Dedifferentiated amniotic fluid mesenchymal stem cell (primary cell): Measurements from ENCODE around the gene C3orf22.

Source experiments
- DNase-seq: peaks from one replicate; pipeline ENCODE4 v3.0.0-alpha.2; 2016; ENCODE audit errors: extremely low spot score

The C3orf22 gene

DNA sequence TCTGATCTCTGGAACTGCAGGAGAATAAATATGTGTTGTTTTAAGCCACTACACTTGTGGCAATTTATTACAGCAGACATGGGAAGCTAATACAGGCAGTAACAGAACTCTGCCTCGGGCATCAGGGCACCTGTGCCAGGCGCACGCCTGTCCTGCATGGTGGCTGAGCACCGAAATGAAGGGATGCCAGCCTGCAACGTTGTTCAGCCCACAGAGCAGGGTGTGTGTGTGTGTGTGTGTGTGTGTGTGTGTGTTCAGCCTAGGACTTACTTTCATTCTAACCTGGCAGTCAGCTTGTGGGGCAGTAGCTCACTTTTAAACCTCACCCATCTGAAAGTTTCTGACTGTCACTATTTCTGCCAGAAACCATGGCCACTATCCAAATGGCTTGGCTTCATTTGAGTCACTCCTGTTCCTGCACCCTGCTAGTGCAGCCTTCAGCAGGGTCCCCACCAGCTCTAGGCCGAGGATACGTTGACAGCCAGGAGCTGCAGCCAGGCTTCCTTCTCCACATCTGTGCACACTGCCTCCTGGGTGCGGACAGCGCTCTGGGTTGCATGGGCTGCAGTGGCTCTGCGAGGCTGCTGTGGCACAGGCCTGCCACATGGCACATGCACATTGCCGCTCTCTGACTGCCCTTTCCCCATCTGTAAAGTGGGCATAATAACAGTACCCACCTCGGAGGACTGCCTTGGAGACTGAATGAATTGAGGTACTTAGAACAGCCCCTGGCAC lies 45.6 kb downstream of the C3orf22 start:
- DNase-seq = no peak

- DNase-seq = no peak
Measured at GRCh38 chr3:126512026-126512425, 46.7 kb downstream of the C3orf22 start.

DNA sequence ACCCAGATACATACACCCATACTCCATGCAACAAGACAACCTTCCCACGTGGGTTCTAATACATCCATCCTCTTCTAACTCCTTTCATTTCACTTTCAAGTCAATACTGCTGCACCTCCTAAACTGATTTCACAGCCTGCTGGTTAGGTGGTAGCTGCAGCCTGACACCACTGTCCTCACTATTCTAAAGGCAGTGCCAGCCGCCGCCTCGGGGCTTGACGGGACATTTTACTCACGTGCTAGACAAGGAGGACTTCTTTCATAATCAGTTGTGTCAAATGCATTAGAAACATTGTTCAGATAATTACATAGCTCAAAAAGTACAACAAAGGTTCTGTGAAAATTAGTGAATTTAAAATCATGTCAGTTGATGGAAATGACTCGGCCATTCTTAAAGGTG lies 47.4 kb downstream of the C3orf22 start:
- DNase-seq = no peak

DNA sequence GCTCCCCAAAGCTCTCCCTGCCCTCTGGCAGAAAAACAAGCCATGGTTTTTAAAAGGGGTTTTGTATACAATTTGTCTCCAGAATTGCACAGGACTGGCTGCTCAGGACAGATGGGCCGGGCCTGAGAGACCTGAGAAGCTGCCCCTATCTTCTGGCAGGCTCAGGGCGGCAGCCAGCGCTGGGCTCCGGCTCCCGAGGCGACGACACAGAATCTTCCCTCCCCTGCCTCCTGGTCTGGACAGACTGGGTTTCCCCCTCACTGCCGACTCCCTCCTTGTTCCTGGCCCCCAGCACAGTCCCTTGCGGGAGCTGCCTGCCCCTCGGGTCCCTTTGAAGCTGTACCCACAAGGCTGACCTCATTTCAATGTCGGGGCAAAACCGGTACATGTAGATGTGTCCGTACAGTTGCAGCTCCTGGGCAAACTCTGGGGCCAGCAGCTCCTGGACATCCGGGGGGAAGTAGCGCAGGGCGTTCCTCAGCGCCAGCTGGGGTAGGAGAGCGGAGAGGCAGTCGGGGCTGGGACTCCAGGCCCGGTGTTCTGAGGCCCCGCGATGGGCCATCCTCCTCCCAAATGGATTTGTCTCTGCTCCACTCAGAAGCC lies 48.3 kb downstream of the C3orf22 start:
- no peak for DNase-seq

- no peak for DNase-seq
Measured at GRCh38 chr3:126509597-126510307, 49.0 kb downstream of the C3orf22 start.

DNA sequence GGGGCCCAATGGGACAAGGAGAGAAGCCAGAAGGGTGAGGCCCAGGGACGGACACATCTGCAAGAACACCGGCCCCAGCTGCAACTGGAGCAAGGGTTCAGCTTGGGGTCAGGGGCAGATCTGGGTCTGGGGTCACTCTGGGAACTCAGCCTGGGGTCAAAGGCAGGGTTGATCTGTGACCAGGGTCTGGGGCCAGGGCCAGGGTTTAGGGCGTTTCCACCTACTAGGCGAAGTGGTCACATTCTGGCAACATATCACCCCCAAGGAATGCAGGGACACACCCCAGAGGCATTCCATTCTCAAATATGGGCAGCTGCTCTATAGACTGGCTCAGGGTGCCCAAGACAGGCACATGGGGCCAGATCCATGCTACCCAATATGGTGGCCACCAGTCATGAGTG lies 50.2 kb downstream of the C3orf22 start:
- DNase-seq = no peak

DNA sequence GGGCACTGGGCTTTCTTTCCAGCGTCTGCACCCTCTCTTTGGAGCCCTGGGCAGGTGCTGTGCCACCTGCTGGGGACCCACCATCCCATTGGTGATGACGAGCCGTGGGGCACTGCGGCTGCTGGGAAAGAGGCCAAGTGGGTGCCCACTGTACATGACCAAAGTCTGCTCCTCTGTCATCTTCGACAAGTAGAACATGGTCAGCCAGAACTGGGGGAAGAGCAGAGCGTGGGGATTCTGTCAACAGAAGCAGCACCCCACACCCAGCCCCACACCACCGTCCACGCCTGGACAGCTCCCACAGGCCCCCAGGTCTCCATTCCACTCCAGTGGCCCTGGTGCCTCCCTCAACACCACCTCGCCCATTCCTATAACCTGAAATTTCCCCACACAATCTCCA lies 50.8 kb downstream of the C3orf22 start:
- DNase-seq = no peak

DNA sequence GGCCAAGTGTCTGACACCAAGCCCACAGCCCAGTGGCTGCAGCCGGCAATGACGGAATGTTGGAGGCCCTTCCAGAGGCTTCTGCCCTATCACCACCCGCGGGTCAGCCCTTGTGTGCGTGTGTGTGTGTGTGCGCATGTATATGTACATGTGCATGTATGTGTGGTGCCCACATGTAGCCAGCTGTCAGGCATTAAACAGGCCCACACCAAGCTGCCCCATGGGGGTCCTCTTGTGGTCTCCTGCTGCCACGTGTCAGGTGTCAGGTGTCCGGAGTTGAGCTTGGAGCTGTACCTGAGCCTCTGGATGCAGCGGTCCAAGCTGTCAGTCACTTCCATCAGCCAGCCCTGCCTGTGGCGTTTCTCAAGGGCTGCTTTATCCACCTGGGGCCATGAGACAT lies 55.0 kb downstream of the C3orf22 start:
- no peak for DNase-seq

DNA sequence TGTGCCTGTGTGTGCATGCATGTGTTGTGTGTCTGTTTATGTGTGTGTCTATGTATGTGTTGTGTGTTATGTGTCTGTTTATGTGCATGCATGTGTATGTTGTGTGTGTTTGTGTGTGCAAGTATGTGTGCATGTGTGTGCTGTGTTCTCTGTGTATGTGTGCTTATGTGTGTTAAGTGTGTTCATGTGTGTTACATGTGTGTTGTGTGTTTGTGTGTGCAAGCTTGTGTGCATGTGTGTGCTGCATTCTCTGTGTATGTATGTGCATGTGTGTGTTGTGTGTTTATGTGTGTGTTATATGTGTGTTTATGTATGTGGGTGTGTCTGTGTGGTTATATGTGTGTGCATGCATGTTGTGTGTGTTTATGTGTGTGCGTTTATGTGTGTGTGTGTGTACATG lies 56.1 kb downstream of the C3orf22 start:
- no peak for DNase-seq

DNA sequence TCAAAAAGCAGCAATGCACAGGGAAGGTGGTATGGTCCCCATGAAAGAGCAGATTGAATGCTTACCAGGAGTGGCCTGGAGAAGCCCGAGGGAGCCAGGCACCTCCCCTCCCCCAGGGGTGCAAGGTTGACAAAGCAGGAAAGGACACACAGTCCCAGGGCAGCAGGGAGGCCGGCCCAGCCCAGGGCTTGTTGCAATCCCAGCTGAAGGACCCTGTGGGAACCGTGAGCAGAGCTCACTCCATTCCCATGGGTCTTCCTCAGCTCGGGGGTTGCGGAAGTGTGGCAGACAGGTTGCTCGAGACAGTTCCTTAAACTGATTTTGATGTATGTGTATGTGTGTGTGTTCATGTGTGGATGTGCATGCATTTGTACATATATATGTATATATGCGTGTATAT lies 57.0 kb downstream of the C3orf22 start:
- no peak for DNase-seq

DNA sequence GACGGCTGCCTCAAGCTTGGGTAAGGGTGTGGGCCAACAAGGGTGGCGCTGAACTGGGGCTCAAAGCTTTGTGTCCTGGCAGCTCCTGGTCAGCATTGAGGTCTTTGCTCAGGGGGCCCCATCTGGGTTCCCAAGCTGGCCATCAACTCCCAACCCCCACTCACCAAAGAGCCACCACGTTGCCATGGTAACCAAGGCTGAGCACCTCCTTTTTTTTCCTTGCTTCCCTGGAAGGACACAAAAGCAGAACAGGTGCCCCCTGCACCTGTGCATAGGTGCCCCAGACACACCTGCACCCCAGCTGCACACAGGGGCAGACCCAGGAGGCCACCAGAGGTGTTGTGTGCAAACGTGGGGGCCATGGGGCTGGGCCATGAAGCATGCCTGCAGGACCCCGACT lies 57.7 kb downstream of the C3orf22 start:
- DNase-seq = no peak

GRCh38 chr3:126500016-126500415 lies 58.7 kb downstream of the C3orf22 start:
- no peak for DNase-seq
